SHP77 treated with DMSO at 0.1 percent for 48 hours (cell line): ENCODE data around the gene COQ9.
"Not testable (repeated sequence)": the region's sequence is repeated elsewhere in the genome, so short reads cannot be mapped to it uniquely, and the experiment has no call there.

Source experiments
- DNase-seq: peaks from one replicate; lab custom pipeline; 2025; lab: John Stamatoyannopoulos, UW

Gene COQ9

DNA sequence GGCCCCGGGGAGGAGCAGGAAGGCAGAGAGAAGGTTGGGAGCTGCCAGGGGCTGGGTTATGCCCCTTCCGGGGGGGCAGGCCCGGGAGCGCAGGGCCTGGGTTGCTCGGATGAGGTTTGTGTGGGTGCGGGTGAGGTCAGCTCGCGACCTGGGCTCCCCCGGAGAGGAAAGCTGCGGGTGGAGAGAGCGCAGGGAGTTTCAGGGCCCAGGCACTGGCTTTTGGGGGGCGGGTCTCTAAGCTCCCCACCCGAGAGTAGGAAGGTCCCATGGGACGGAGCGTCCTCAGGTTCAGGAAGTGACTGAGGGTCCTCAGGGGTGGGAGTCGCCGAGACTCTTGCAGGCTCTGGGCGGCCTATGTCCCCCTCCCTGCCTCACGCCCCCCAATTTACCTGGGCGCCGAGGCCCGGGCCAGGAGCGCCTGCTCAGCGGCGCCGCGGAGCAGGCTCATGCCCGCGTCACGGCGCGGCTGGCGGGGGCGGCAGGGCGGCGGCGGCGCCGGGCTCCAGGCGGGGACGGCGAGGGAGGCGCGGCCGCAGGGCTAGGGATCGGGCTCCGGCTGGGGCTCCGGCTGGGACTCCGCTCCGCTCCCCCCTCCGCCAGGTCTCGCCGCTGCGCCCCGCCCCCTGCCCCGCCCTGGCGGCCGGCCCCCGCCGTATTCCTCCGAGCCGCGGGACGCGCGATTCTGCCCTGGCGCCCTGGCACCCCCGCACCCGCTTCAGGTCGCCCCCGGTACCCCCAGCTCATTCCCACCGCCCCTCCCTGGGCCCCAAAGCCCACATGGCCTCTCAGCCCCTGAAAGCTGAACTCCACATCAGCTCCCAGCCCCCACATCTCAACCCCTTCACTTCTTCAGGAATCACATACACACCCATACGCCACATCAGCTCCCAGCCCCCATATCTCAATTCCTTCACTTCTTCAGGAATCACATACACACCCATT lies 38.9 kb downstream of the COQ9 start, which contains the start of gene DOK4:
TSS of gene DOK4 (minus strand) at position 578 of the 942 bp plus-strand sequence. CDS start 6,986 bp downstream, outside the sequence.
- DNase-seq, result no peak

DNA sequence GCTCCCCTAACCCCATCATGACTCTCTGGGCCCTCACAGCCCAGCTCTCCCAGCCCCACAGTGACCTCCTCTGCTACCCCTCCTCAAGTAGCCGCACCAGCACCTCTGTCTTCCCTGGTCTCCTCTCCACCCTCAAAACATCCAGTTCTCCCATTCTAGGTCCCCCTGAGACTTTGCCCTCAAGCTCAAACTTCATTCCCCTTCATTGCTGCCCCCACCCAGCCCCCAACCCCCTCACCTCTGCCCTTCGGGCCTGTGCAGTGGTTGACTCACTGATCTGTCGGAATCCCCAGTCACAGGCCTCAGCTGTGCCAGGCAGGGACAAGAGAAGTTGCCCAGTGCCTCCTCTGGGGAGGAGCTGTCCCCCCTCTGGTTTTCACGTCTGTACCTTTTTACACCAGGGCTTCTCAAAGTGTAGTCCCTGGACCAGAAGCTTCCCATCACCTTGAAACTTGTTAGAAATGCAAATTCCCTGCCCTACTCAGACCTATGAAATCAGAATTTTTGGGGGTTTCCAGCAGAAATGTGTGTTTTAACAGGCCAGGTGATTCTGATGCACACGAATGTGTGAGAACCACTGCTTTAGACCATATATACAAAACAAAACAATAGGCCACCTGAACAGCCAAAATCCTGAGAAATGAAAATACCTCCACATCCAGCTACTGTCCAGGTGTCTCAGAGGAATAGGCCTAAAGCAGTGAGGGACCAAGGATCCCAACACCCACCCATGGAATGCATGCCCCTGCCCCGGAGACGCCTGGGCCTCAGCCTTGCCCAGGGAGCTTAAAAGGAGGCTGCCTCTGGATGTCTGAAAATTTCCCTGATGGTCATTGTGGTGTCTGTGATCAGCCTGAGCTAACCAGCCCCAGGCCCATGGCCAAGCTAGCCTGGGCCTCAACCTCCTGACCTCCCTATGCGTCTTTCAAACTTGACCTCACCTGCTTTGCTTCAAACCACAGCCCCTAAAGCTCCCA lies 39.9 kb downstream of the COQ9 start:
- DNase-seq, result no peak

DNA sequence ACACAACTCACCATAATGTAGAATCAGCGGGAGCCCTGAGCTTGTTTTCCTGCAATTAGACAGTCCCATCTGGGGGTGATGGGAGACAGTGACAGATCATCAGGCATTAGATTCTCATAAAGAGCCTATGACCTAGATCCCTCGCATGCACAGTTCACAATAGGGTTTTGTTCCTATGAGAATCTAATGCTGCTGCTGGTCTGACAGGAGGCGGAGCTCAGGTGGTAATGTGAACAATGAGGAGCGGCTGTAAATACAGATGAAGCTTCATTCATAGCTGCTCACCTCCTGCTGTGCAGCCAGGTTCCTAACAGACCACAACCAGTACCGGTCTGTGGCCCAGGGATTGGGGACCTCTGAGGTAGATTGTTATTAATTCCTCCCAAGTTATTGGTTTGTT lies 42.0 kb downstream of the COQ9 start:
- DNase-seq, result no peak

DNA sequence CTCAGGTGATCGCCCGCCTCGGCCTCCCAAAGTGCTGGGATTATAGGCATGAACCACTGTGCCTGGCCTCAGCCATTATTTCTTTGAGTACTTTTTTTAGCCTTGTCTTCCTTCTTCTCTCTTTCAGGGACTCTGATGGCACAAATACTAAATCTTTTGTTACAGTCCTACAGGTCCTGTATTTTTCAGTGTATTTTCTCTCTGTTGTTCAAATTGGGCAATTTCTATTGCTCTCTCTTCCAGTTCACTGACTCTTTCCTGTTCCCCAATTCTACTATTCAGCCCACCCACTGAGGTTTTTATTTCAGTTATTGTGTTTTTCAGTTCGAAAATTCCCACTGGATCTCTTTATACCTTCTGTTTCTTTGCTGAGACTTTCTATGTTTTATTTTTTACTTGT lies 46.5 kb downstream of the COQ9 start:
- DNase-seq, result no peak

DNA sequence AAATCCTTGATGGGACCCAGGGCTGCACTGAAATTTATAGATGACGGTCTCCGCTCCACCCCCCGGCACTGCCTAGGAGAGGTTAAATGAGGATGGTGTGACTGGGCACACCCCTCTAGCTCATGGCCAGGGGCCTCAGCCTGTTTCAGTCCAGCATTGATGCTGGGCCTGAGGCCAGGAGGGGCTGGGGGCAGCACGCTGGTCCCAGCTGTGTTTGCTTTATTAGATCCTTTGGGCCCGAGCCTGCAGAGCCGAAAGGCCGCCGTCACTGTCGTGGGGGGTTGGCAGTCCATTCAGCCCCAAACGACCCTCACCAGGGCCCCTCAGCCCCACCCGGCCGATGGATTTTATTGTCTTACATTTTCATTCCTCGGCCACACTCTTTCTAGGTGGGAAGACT lies 49.8 kb downstream of the COQ9 start:
- no peak for DNase-seq

DNA sequence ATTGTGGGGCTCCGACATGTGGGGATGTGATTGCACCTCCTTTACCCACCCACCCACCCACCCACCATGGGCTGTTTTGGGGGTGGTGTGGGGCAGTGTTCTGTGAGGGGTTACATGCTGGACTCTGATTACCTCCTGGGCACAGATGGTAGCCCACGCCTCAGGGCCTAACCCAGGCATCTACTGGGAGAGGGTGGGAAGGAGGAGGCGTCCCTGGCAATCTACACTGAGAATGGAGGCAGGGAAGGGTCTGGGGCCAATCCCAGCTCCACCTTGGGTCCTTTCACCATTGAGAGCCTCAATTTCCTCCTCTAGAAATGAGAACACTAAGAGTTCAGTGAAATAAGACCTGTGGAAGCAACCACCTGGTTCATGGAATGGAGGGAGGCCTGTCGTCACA lies 50.8 kb downstream of the COQ9 start:
- no peak for DNase-seq

DNA sequence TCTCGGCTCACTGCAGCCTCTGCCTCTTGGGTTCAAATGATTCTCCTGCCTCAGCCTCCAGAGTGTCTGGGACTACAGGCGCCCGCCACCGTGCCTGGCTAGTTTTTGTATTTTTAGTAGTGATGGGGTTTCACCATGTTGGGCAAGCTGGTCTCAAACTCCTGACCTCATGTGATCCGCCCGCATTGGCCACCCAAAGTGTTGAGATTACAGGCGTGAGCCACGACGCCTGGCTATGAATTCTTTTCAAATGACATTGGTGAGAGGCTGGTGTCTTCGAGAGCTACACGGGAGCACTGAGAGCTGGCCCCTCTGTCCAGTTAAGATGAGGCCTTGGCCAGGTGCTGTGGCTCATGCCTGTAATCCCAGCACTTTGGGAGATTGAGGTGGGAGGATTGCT lies 52.7 kb downstream of the COQ9 start:
- not testable (repeated sequence) for DNase-seq

DNA sequence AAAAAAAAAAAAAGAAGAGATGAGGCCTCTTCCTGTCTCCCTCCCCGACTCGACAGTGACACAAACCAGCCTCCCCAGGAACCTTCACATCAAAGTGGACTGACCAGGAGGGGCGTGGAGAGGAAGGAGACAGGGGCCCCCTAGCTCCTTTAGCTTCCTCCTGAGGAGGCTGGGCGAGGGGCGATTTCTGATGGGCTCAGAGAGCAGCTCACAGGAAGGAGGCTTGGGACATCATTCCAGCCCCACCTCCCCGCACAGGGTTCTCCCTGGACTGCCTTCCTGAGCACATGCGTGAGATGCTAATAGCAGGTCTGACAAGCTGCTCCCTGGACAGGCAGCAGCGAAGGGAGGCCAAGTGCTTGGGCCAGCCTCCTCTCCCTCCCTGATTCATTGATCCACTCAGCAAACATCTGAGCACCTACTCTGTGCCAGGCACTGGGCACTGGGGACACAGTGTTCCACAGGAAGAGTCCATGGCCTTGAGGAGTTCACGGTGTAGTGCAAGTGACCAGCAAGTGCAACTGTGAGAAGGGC lies 53.4 kb downstream of the COQ9 start:
- no peak for DNase-seq

DNA sequence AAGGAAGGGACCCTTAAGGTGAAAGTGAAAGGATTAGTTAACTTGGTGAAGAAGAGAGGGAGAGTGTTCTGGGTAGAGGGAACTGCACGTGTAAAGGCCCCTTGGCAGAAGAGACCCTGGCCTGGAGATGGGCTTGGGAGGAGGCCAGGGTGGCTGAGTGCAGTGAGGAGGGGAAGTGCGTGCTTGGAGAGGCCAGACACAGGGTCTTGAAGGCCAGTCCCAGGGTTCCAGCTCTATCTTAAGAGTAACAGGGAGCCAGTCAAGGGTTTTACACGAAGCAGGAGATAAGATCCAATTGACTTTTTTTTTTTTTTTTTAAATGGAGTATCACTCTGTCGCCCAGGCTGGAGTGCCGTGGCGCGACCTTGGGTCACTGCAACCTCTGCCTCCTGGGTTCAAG lies 54.2 kb downstream of the COQ9 start:
- no peak for DNase-seq

DNA sequence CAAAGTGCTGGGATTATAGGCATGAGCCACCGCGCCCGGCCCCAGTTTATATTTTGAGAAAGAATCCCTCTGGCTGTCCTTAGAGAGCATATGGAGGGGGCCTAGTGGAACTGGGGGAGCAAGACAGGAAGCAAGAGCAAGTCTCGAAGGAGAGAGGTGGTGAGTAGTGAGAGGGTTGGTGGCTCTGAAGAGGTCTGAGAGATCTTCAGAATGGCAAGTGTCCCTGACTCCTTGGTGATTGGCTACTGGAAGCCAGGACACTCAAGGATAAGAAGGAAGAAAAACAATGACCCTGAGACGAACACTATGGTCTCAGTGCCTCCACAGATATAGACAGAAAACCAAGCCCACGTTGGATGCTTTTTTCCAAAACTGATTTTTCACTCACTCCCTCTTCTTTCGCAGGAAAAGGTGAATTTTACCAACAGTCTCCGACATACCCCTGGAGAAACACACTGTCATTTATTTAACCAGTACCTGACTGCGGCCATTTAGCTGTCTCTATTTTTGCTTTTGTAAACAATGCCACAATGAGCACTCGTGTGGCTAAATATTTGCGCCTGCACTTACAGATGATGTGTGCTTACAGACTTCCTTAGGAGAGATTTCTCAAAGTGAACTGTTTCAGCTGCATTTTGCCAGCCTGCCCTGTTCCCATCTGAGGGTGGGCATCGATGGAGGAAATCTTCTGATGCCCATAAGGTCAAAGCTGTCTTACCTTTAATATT lies 54.9 kb downstream of the COQ9 start:
- no peak for DNase-seq

DNA sequence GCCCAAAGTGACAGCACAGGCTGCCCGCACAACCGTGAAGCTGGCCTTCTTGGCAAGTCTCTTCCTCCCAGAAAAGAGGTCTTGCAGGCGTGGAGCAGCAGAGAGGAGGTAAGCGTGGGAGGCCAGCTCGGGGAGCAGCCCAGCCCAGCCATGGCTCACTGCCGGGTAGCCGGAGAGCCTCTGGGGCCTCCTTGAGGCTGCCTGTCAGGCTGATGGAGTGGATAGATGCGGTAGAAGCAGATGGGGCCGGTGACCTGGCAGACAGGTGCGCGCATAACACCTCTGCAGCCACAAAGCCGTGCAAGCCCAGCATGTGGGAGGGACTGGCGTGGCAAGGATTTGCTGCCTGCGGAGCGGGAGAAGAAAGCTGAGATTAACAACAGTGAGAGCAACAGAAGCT lies 56.1 kb downstream of the COQ9 start:
- DNase-seq, result no peak

DNA sequence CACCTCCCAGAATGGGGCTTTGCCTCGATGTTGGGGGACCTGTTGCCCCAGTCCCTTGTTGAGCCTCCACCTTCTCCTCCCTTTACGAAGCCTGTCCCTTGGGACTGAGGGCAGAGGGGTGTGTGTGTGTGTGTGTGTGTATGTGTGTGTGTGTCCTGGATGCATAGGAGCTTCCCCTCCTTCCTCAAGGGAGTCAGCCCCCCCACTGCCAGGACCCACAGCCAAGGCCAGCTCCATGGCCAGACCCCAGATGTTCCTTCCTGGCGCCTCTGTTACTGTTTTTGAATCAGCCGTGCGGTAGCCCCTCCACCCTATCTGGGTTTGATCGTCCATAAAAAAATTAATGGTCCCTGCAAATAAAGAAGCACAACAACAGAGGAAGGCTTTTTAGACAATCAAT lies 56.7 kb downstream of the COQ9 start:
- DNase-seq, result no peak

DNA sequence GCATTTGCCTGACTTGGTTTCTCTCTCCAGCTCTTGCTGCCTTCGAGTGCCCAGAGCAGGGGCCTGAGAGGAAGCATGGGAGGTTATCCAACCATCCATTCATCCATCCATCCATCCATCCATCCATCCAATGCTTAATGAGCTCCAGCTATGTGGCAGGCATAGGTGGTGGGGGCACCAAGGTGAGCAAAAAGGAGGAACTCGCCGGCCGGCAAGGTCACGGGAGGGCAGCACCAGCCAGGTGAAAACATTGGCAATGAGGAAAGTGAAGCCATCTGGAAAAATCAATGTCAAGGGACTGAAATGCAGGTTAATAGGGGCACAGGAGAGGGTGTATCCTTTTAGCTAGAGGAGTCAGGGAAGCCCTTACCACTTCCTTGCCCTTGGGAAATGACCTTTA lies 57.2 kb downstream of the COQ9 start:
- DNase-seq, result no peak

DNA sequence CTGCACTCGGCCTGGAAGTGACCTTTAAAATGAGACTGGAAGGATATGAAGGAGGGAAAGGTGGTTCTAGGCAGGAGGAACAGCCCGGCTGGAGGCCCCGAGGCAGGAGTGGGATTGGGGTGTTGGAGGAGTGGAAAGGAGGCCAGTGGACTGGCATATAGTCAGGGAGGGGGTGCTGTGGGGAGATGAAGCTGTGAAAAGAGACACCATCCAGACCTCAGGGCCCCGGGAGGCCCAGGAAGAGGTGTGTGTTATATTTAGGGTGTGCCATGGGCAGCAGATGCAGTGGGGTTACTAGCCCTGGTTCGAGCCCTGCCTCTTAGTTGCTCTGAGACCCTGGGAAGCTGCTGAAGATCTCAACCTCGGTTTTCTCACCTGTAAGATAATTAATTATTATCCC lies 57.9 kb downstream of the COQ9 start:
- DNase-seq, result no peak

DNA sequence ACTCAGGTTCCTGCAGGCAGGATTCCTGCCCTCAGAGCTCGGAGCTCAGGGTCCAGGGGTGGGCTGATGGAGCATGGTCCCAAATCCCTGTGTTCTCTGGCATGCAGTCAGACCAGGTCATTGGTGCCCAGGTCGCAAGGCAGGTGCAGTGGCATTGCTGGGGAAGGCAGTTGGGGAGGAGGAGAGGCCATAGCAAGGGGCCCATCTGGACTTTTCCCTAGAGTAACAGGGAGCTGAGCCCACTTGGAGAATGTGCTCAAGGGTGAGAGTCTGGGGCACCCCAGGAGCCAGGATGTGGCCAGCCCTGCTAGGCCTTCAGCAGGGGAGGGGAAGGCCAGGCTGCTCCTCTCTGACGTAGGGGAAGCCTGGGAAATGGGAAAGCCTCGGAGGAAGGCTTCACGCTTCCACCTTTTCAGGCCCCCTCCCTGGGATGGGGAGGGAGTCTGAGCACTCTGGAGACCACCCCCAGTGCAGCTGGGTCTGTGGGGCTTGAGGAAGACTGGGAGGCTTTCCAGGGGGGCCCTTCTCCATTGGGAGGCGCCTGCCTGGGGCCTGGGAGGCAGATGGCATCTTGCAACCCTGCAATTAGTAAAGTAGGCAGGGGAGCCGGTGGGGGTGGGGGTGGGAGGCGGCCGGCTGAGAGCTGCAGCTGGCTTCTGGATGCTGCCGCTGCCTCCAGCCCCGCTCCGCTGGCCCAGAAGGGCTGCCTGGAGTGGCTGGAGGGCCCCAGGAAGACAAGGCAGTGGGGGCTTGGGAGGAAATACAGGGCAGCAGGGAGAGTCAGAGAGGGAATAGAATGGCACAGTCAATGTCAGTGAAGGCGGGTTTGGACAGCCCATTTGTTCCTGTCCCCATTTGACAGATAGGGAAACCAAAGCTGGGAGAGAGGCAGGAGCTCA lies 60.1 kb downstream of the COQ9 start:
- DNase-seq, result no peak

DNA sequence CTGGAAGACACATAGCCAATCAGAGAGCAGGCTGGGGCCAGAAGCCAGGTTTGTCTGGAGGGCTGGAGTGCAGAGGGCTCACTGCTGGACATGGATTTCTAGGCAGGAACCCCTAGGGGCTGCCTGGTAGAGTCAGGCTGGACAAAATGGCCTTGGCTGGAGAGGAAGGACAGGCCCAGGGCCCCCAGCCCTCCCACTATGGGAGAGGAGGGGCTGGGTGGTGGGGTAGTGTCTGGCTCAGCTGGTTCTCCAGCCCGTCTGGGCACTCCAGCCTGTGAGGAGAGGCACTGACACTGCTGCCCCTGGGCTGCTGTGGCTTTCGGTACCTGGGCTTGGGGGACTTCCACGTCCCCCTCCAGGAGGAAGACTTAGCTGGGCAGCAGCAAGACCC lies 60.8 kb downstream of the COQ9 start:
- no peak for DNase-seq

DNA sequence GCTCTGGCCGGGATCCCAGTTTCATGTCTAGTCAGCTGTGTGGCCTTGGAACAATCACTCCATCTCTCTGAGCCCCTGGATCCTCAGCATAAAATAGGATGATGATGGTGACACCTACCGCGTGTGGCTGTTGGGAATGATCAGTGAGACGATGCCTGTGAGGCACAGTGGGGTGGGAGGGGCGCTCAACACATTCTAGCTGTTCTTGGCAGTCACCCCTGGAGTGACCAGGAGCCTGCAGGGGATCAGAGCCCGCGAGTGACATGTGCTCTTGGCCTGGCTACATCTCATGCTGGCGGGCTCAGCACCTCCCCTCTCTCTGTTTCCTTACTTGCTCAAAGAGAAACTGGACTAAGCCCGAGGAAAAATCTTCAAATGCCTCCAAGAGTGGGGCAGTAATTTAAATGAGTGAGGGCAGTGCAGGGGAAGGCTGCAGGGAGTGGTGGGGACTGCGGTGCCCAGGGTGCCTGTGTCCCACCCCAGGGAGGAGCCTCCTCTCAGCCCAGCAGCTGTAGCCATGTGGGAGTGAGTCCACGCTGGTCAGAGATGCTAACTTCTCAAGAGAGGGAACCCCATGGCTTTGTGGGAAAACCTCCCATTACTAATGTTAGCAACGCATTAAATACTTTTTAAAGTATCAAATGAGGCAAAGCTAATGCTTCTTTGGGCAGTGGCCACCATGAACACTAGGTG lies 62.1 kb downstream of the COQ9 start:
- DNase-seq, result no peak

DNA sequence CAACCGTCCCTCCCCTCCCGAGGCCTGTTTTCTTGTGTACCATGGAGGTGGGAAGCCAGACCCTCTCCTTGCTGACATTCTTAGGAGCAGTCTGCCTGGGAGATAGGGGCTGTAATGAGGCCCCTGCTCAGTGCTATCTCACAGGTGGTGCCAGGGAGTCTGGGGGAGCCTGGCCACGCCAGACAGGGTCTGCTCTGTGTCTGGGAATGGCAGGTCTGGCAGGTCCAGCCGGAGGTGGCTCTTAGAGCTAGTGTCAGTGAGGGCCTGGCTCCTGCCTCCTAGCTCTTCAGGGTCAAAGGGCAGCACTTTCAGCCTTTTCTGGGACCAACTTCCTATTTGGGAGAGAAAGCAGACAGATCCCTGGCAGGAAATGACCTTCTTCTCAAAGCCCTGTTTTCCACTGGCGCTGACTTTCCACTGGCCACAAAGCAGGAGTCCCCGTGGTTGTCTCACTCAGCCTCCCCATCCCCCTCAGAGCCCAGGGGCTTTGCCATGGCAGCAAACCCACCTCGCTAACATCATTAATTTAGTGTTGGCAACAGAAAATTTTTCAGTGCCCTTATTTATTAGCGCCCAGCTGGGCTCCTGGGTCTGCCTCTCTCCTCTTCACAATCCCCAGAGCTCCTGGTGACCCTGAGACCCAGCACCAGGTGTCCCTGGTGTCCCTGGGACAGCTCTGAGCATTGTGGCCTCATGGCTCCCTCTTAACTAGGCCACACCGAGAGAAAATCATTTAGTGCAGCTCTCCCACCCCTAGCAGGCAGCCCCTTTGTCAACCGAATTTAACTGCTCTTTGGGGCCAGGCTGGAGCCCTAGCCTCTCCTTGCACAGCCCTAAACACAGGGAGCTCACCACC lies 63.0 kb downstream of the COQ9 start:
- DNase-seq, result no peak
